Measurements from ENCODE around the gene OSMR.

GRCh38 chr5:38867416-38867815 is 21.6 kb downstream of the OSMR start:
- TF ChIP-seq POLR2A (IDR thresholded peaks at IDR 0.05; ENCODE audit: low read depth, low read length): no peak
- TF ChIP-seq POLR2AphosphoS5 (IDR thresholded peaks at IDR 0.05; ENCODE audit: low read depth, low read length): no peak
- TF ChIP-seq TAF1 (IDR thresholded peaks at IDR 0.05; ENCODE audit: borderline replicate concordance, low read depth, low read length): no peak
